Measurements from ENCODE around the gene LPCAT3.

Gene LPCAT3

DNA sequence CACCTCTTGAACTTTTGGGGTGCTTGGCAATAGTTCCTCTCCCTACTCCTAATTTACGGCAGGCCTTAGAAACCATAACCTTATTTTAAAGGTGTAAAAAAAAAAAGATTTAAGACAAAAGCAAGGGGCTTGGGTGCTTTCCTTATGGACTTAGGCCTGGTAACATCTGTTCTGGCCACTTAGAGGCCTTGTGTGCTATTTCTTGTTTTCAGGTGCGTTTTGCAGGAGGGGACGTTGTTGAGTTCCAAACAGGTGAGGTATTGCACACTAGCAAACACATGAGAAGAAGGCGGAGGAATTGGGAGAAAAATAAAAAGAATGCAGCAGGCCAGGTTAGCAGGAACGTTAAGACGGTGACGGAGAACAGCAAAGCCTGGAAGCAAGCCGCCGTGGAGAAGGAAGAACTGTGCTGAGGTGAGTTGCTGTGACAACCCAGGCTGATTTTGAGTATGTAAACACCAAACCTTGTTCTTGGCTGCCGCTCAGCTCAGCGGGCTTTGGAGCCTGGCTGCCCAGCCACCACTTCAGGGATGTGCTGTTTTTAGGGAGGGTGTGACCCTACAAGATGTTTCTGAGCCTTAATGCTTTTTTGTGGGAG is 30.2 kb downstream of the LPCAT3 start (continued):
- TF ChIP-seq ZNF623 (tag by site-specific recombination; IDR thresholded peaks at IDR 0.05) (no peak), ZNF354C (tag by site-specific recombination; IDR thresholded peaks at IDR 0.05; ENCODE audit: borderline replicate concordance, low read depth) (no peak), ZEB2 (tag by site-specific recombination; IDR thresholded peaks at IDR 0.05) (no peak), ZNF510 (tag by site-specific recombination; IDR thresholded peaks at IDR 0.05; ENCODE audit: insufficient replicate concordance) (no peak), ZBTB21 (tag by site-specific recombination; IDR thresholded peaks at IDR 0.05) (no peak), ZBTB26 (tag by site-specific recombination; optimal IDR thresholded peaks at IDR 0.05) (no peak), ZIC2 (tag by site-specific recombination; IDR thresholded peaks at IDR 0.05) (no peak)
- TF ChIP-seq, protein P1, sequence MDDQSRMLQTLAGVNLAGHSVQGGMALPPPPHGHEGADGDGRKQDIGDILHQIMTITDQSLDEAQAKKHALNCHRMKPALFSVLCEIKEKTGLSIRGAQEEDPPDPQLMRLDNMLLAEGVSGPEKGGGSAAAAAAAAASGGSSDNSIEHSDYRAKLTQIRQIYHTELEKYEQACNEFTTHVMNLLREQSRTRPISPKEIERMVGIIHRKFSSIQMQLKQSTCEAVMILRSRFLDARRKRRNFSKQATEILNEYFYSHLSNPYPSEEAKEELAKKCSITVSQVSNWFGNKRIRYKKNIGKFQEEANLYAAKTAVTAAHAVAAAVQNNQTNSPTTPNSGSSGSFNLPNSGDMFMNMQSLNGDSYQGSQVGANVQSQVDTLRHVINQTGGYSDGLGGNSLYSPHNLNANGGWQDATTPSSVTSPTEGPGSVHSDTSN (CRISPR knock-in tag; IDR thresholded peaks at IDR 0.05): no peak

- ChIA-PET CTCF (interaction anchor here (0.7 kb wide), 1 partner anchor 75 kb away, joined by 3 read pairs; no protein-coding TSS in a partner anchor), POLR2A (no interaction called here)
- Histone ChIP-seq H3K27ac (ENCODE audit: extremely low read depth, low read depth, low read length) (0 out of 2 replicates have a peak overlapping the region, but pooled peaks have one; percentile 9), H3K36me3 (ENCODE audit: control insufficient read depth in 2 of 2, insufficient read depth in 1 of 2, low read length in 2 of 2) (peaks cover 15 to 73% of the 10 kb centered on the region in 2 experiments), H3K4me1 (ENCODE audit: control insufficient read depth, insufficient read depth, low read length) (no peaks in the 10 kb centered on the region), H3K4me3 (ENCODE audit: low read depth, low read length) (no peak overlapping the region), H3K9me3 (ENCODE audit: control insufficient read depth, insufficient read depth, low read depth, low read length) (no peaks in the 10 kb centered on the region)
- TF ChIP-seq ZNF654 (tag by site-specific recombination; IDR thresholded peaks at IDR 0.05; ENCODE audit: low read depth): no peak
These were observed 35.7 kb downstream of the LPCAT3 start for GRCh38 chr12:6982532-6982931.

DNA sequence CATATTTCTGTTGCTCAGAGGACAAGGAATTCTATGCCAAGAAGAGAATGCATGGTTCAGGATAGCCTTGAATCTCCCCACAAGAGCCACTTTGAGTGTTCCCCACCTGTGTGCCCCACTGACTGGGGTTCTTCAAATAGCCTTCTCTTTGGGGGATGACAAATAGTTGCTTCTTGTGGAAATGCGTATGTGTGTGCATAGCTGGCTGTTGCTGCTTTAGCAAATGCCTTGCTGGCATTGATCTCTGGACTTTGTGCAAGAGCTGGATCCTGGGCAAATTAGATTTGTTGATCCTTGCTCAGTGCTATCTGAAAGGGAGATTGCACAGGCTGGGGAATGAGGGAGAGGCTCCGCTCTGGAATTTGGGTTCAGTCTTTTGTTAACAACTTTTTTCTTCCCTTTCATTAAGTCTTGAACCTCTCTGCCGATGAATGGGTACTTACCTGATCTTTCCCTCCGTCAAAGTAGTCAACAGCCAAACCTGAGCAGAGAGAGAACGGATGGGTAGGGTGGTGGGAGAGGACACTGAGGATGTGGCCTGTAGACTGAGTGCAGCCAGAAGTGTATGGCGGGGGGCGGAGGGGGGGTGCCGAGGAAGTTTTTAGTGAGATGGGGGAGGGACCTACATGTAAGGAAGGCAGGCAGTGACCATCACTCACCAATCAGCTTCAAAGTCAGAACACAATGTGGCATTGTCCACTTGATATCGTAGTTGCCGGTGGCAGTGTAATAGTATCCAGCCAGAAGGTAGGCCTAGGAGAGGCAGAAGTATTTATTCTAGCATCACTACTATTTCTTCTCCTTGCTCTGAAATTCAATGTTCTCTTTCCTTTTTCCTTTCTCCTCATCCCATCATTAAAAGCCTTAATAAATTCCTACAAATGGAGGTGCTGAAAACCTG is 36.9 kb downstream of the LPCAT3 start:
- no peaks in the 10 kb centered on the region for H3K4me1 ChIP-seq (ENCODE audit: control insufficient read depth, insufficient read depth, low read length)
- ChIA-PET CTCF (interaction anchor here (0.7 to 1.5 kb wide), 3 partner anchors 17 to 207 kb away, joined by 3 to 5 read pairs (median 4); partner anchors contain the start of gene LPCAT3), POLR2A (no interaction called here)
- H3K9me3 ChIP-seq (ENCODE audit: control insufficient read depth, insufficient read depth, low read depth, low read length): no peaks in the 10 kb centered on the region
- H3K4me3 ChIP-seq (ENCODE audit: low read depth, low read length): no peak overlapping the region
- peaks cover 24 to 81% of the 10 kb centered on the region in 2 experiments for H3K36me3 ChIP-seq (ENCODE audit: control insufficient read depth in 2 of 2, insufficient read depth in 1 of 2, low read length in 2 of 2)
- no peak overlapping the region for H3K27ac ChIP-seq (ENCODE audit: extremely low read depth, low read depth, low read length)
- TF ChIP-seq, protein P2, sequence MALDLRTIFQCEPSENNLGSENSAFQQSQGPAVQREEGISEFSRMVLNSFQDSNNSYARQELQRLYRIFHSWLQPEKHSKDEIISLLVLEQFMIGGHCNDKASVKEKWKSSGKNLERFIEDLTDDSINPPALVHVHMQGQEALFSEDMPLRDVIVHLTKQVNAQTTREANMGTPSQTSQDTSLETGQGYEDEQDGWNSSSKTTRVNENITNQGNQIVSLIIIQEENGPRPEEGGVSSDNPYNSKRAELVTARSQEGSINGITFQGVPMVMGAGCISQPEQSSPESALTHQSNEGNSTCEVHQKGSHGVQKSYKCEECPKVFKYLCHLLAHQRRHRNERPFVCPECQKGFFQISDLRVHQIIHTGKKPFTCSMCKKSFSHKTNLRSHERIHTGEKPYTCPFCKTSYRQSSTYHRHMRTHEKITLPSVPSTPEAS (tag by site-specific recombination; IDR thresholded peaks at IDR 0.05): no peak
- TF ChIP-seq ZBTB44 (tag by site-specific recombination; IDR thresholded peaks at IDR 0.05) (no peak), ZNF221 (tag by site-specific recombination; IDR thresholded peaks at IDR 0.05; ENCODE audit: borderline replicate concordance) (no peak), ZNF423 (tag by site-specific recombination; IDR thresholded peaks at IDR 0.05) (no peak), ZNF302 (tag by site-specific recombination; IDR thresholded peaks at IDR 0.05; ENCODE audit: low read depth) (no peak), ZNF501 (tag by site-specific recombination; IDR thresholded peaks at IDR 0.05) (no peak), ZNF16 (tag by site-specific recombination; IDR thresholded peaks at IDR 0.05; ENCODE audit: low read depth) (no peak), ZNF629 (tag by site-specific recombination; IDR thresholded peaks at IDR 0.05) (no peak), ZNF600 (tag by site-specific recombination; IDR thresholded peaks at IDR 0.05) (no peak), ZNF148 (tag by site-specific recombination; IDR thresholded peaks at IDR 0.05; ENCODE audit: borderline replicate concordance) (no peak), ZNF24 (tag by site-specific recombination; IDR thresholded peaks at IDR 0.05) (no peak), YY1 (tag by site-specific recombination; IDR thresholded peaks at IDR 0.05) (no peak), SP2 (tag by site-specific recombination; IDR thresholded peaks at IDR 0.05) (no peak)
- TF ChIP-seq, protein P3, sequence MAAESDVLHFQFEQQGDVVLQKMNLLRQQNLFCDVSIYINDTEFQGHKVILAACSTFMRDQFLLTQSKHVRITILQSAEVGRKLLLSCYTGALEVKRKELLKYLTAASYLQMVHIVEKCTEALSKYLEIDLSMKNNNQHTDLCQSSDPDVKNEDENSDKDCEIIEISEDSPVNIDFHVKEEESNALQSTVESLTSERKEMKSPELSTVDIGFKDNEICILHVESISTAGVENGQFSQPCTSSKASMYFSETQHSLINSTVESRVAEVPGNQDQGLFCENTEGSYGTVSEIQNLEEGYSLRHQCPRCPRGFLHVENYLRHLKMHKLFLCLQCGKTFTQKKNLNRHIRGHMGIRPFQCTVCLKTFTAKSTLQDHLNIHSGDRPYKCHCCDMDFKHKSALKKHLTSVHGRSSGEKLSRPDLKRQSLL (tag by site-specific recombination; IDR thresholded peaks at IDR 0.05): no peak

All from HEK293 (cell line).